HepG2 (cell line): ENCODE data around the gene C1QTNF1. TPM values are rescaled to one million over a fixed set of nuclear protein-coding genes. Genes with fewer than 3 reads are reported as not detected.
A peak's percentile ranks its signal among the peaks of the same experiment; 100 is the strongest.

ENCODE experiments used
- ATAC-seq: fragments of 200-7000 bp; cut with Tn5 transposase; 3 replicates; pipeline ENCODE4 v1.9.1; 2020; ENCODE audit warnings: mild to moderate bottlenecking, moderate library complexity
- BruUV-seq: library from RNA; stranded (reverse); fragments of 400-500 nt; replicated peaks from 2 replicates; lab custom pipeline; 2021; lab: Mats Ljungman, UMichigan
- CTCF ChIA-PET: fragments of 300-600 bp; formaldehyde crosslinking; extraction: SDS; loops from one replicate; lab custom pipeline; 2021; ENCODE audit warnings: low total read pairs, inconsistent platforms, low intra/inter-chr PET ratio; lab: Yijun Ruan, JAX
- POLR2A ChIA-PET: fragments of 350-600 bp; sonication (Branson Sonifier 250); formaldehyde crosslinking; loops from one replicate; lab custom pipeline; 2020; ENCODE audit warnings: antibody characterized with exemption, inconsistent platforms; lab: Yijun Ruan, JAX
- DNase-seq: peaks from one replicate; pipeline ENCODE4 v3.0.0-alpha.2; 2015; ENCODE audit warnings: low spot score
- FAIRE-seq: peaks from 3 replicates; lab custom pipeline; 2011; peaks lifted over from hg19 to GRCh38; lab: Jason Lieb, UNC
- H2AFZ ChIP-seq: one replicate; pipeline ENCODE4 v1.6.1; 2011; ENCODE audit warnings: low read length, inconsistent platforms
- H3K27ac ChIP-seq: fragments of 300-600 bp; 3 replicates; pipeline ENCODE4 v1.8.0; 2011; ENCODE audit warnings: mixed run types, mild to moderate bottlenecking, mixed read lengths, low read length, inconsistent platforms; ENCODE audit not compliant: insufficient read depth; ENCODE audit errors: extremely low read length
- H3K27me3 ChIP-seq, 2 experiments: fragments of 200-600 bp in 1 of 2; 2 replicates in 1 of 2; 3 replicates in 1 of 2; pipeline versions ENCODE4 v1.6.0 to v1.8.0; 2011; ENCODE audit warnings: low read length in 2 of 2, mild to moderate bottlenecking in 2 of 2, moderate library complexity in 2 of 2, inconsistent platforms in 1 of 2; ENCODE audit not compliant: insufficient read depth in 2 of 2, control insufficient read depth in 1 of 2
- H3K36me3 ChIP-seq, 2 experiments: fragments of 200-600 bp in 1 of 2; replicated peaks in 1 of 2; 2 replicates in 1 of 2; 3 replicates in 1 of 2; pipeline versions ENCODE4 v1.5.1 to v1.8.0; 2011; ENCODE audit warnings: low read length in 2 of 2, inconsistent platforms in 1 of 2; ENCODE audit not compliant: insufficient read depth in 2 of 2, control insufficient read depth in 1 of 2
- H3K4me1 ChIP-seq: 2 replicates; pipeline ENCODE4 v1.5.1; 2012; ENCODE audit warnings: low read length, inconsistent platforms; ENCODE audit not compliant: insufficient read depth
- H3K4me2 ChIP-seq: 2 replicates; pipeline ENCODE4 v1.6.0; 2011; ENCODE audit warnings: low read depth, low read length, inconsistent platforms
- H3K4me3 ChIP-seq, 3 experiments: fragments of 200-600 bp in 1 of 3; sonication (generic), shearing (Covaris generic) in 1 of 3; replicated peaks in 1 of 3; 2 replicates each; pipeline ENCODE4 v1.5.1; 2011 to 2016; ENCODE audit warnings: low read length in 3 of 3, inconsistent platforms in 2 of 3, low read depth in 2 of 3, mild to moderate bottlenecking in 2 of 3, control low read depth in 1 of 3, mixed read lengths in 1 of 3; ENCODE audit not compliant: insufficient read depth in 1 of 3
- H3K79me2 ChIP-seq: one replicate; pipeline ENCODE4 v1.6.1; 2011; ENCODE audit warnings: low read length, inconsistent platforms; ENCODE audit not compliant: insufficient read depth
- H3K9ac ChIP-seq: 2 replicates; pipeline ENCODE4 v1.6.0; 2011; ENCODE audit warnings: mild to moderate bottlenecking, low read depth, low read length, inconsistent platforms; ENCODE audit not compliant: insufficient read depth
- H3K9me3 ChIP-seq: 2 replicates; pipeline ENCODE4 v1.5.1; 2012; ENCODE audit warnings: mild to moderate bottlenecking, low read length
- H4K20me1 ChIP-seq: 2 replicates; pipeline ENCODE4 v1.6.0; 2011; ENCODE audit warnings: inconsistent platforms, mild to moderate bottlenecking, low read length, moderate library complexity; ENCODE audit not compliant: insufficient read depth
- MED13 ChIP-seq: sonication (generic); formaldehyde crosslinking; IDR thresholded peaks from 2 replicates; pipeline ENCODE4 v1.5.0; 2020; ENCODE audit warnings: missing genetic modification reagents
- RXRA ChIP-seq: sonication (generic); formaldehyde crosslinking; IDR thresholded peaks from 2 replicates; pipeline ENCODE4 v1.5.1; 2020; ENCODE audit warnings: missing genetic modification reagents
- SMC3 ChIP-seq: IDR thresholded peaks from 2 replicates; pipeline ENCODE4 v1.6.1; 2011; ENCODE audit warnings: low read length, improper control_type of control experiment
- TCF7L2 ChIP-seq: IDR thresholded peaks from 2 replicates; pipeline ENCODE4 v1.6.1; 2011; ENCODE audit warnings: mild to moderate bottlenecking, low read depth, low read length, moderate library complexity
- ZNF101 ChIP-seq: sonication (generic); formaldehyde crosslinking; IDR thresholded peaks from 2 replicates; pipeline ENCODE4 v1.4.0; 2020; ENCODE audit warnings: mild to moderate bottlenecking, low read depth, missing genetic modification reagents, borderline replicate concordance
- WGBS: methylation state at CpG from one replicate; pipeline ENCODE4 v1.1.6; 2017; ENCODE audit warnings: low lambda C conversion rate; 5-methylcytosine and 5-hydroxymethylcytosine counted together
- in situ Hi-C: cut with HindIII; loops from 2 replicates; pipeline ENCODE4 v1.10.0; 2017; ENCODE audit warnings: low pct_unique_long_range_greater_than_20kb; ENCODE audit not compliant: extremely low pct_ligation_motif_present
- intact Hi-C: fragments of 100-400 bp; cut with micrococcal nuclease; formaldehyde crosslinking; loops from one replicate; pipeline ENCODE4 v1.10.0; 2022; ENCODE audit not compliant: unreplicated experiment
- polyA plus RNA-seq, 8 experiments: library from polyadenylated mRNA; depleted of rRNA in 3 of 8; stranded (reverse) in 7 of 8; unstranded in 1 of 8; fragments of >200 nt; fragmentation: Illumina TruSeq in 4 of 8; extraction: Trizol in 4 of 8; gene quantifications; 2 replicates each; pipeline versions ENCODE4 v1.2.1 to v1.2.3, GENCODE V29; 2011 to 2016; ENCODE audit warnings: low read depth in 4 of 8, missing spikeins in 1 of 8, mixed read lengths in 1 of 8; ENCODE audit not compliant: insufficient read depth in 1 of 8
- total RNA-seq, 5 experiments: library from RNA; depleted of rRNA; stranded (reverse); fragments of >200 nt; fragmentation: Illumina TruSeq; extraction: Trizol; gene quantifications; 2 replicates each; pipeline ENCODE4 v1.2.3, GENCODE V29; 2016; ENCODE audit warnings: low read depth in 1 of 5

The C1QTNF1 gene
- total and polyA plus RNA-seq, 2 of the 13 experiments (the other 11 are each of a cell fraction or from before 2014, with no cell fraction given), result 0.18 to 0.86 TPM

DNA sequence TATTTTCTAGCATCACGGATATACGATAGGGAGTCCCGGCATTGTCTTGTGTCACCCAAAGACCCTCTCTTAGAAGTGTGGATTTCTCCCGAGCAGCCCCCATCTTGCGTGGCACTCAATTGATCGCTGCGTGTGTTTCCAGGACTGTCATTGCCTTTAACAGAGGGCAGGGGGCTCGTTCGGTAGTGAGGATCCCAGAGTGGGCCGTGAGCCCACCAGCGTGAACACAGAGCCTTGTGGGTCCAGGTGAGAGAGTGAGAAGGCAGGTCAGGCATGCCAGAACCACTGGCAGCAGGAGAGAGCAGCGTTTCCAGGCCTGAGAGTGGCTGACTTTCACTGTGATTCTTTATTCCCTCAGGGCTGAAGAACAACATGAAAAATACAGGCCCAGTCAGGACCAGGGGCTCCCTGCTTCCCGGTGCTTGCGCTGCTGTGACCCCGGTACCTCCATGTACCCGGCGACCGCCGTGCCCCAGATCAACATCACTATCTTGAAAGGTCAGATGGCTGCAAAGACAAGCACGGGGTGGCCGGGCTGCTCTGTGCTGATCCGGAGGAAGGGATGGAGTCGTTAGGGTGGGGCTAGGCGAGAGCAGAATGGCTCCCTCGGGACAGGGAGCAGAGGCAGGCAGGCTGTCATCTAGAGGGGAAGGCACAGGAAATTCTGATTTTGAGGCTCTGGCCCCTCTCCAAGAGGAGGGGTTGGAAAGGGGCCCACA, 22.4 kb downstream of the C1QTNF1 start (continued):
- TF ChIP-seq TCF7L2, result no peak
- no peak for TF ChIP-seq ZNF101 (CRISPR knock-in tag)
- TF ChIP-seq MED13 (CRISPR knock-in tag), result no peak

DNA sequence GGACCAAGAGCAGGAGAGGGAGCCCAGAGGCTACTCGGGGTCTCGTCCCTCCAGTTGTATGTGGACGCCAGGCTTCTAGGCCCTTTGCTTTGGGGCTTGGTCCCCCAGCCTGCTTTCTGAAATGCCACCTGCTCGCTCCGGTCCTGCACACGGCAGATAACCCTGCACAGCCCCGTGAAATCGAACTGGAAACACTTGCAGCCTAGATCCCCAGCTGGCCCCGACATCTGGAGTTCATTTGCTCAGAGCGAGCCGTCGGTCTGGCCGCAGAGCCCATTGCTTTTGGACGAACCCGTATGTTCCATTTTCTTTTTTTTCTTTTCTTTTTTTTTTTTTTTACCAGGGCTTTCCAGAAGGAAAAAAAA, 22.9 kb downstream of the C1QTNF1 start:
- 49% methylated on average over 15 of the region's 15 CpGs for WGBS
- Histone ChIP-seq H3K4me2 (no peak overlapping the region), H3K36me3 (no peaks in the 10 kb centered on the region), H4K20me1 (no peaks in the 10 kb centered on the region; the same call in 1 of the 2 replicates), H3K9me3 (no peaks in the 10 kb centered on the region), H3K27me3 (peaks cover 21 to 71% of the 10 kb centered on the region in 2 experiments), H3K79me2 (no peaks in the 10 kb centered on the region), H3K27ac (no peak overlapping the region), H3K9ac (no peak overlapping the region), H2AFZ (no peak overlapping the region), H3K4me1 (peaks cover 29% of the 10 kb centered on the region), H3K4me3 (no peak overlapping the region)
- CTCF ChIA-PET, result interaction anchor here (1.2 to 2.6 kb wide), 2 partner anchors 20 to 36 kb away, joined by 3 to 23 read pairs; no protein-coding TSS in a partner anchor
- FAIRE-seq, result no peak
- in situ Hi-C loops (loop anchor here (5.0 kb wide), 1 partner anchor 35 kb away; no protein-coding TSS in a partner anchor), intact Hi-C loops (loop anchor here (1.0 kb wide), 1 partner anchor 35 kb away; no protein-coding TSS in a partner anchor)
- POLR2A ChIA-PET, result no interaction called here
- no peak for DNase-seq
- BruUV-seq, result no TSS peak
- TF ChIP-seq SMC3 (no peak), RXRA (0 out of 2 replicates have a peak, but pooled peaks have one; percentile 4)
- no peak for ATAC-seq
